ENCODE results near the gene STAMBP. TPM values are rescaled to one million over a fixed set of nuclear protein-coding genes. Genes with fewer than 3 reads are reported as not detected.

STAMBP gene
- total and polyA plus RNA-seq, 9 of the 15 experiments (the other 6 are each of a cell fraction or from before 2014, with no cell fraction given) = 36.9 to 75.2 (median 48.8) TPM

GRCh38 chr2:73852020-73852419, 23.3 kb downstream of the STAMBP start (continued):
- no peak for TF ChIP-seq TFE3 (CRISPR knock-in tag; IDR thresholded peaks at IDR 0.05)
- TF ChIP-seq MAZ (CRISPR knock-in tag; conservative IDR thresholded peaks at IDR 0.05 in 1 of 2, IDR thresholded peaks at IDR 0.05 in 1 of 2) = no peak
- TF ChIP-seq NFE2 (IDR thresholded peaks at IDR 0.05; ENCODE audit: low read depth) = peak; percentile 34; the same call in 1 of the 2 replicates
- no peak for TF ChIP-seq TAL1 (IDR thresholded peaks at IDR 0.05)
- no peak for TF ChIP-seq PCBP1 (IDR thresholded peaks at IDR 0.05; ENCODE audit: low read depth, low read length, poor library complexity, severe bottlenecking)
- no peak for TF ChIP-seq ZNF445 (CRISPR knock-in tag; IDR thresholded peaks at IDR 0.05; ENCODE audit: low read depth)
- TF ChIP-seq ETV6 (IDR thresholded peaks at IDR 0.05; ENCODE audit: borderline replicate concordance in 1 of 2, low read depth in 2 of 2, low read length in 1 of 2) = no peak
- TF ChIP-seq ETV6 (CRISPR knock-in tag; IDR thresholded peaks at IDR 0.05; ENCODE audit: borderline replicate concordance) = no peak
- no peak for TF ChIP-seq ZNF12 (CRISPR knock-in tag; IDR thresholded peaks at IDR 0.05)
- no peak for TF ChIP-seq BRD9 (IDR thresholded peaks at IDR 0.05; ENCODE audit: low read depth, partially characterized antibody)
- TF ChIP-seq NR2F6 (CRISPR knock-in tag; IDR thresholded peaks at IDR 0.05) = no peak
- TF ChIP-seq ZBTB2 (IDR thresholded peaks at IDR 0.05) = no peak
- no peak for TF ChIP-seq NBN (IDR thresholded peaks at IDR 0.05; ENCODE audit: low read depth)
- TF ChIP-seq BMI1 (IDR thresholded peaks at IDR 0.05; ENCODE audit: low read length) = no peak
- TF ChIP-seq NR2C2 (CRISPR knock-in tag; IDR thresholded peaks at IDR 0.05) = no peak
- no peak for TF ChIP-seq NR2C2 (tag; IDR thresholded peaks at IDR 0.05)
- TF ChIP-seq C11orf30 (IDR thresholded peaks at IDR 0.05; ENCODE audit: low read depth) = peak; percentile 56
- no peak for TF ChIP-seq ZBTB1 (CRISPR knock-in tag; IDR thresholded peaks at IDR 0.05; ENCODE audit: borderline replicate concordance, low read depth)
- TF ChIP-seq CBFA2T3 (IDR thresholded peaks at IDR 0.05) = 0 out of 2 replicates have a peak, but pooled peaks have one; percentile 12
- TF ChIP-seq YY1 (IDR thresholded peaks at IDR 0.05; ENCODE audit: borderline replicate concordance in 1 of 3, control insufficient read depth in 1 of 3, extremely low read depth in 1 of 3, insufficient read depth in 3 of 3, insufficient read length in 1 of 3, insufficient replicate concordance in 2 of 3, low read depth in 1 of 3, low read length in 2 of 3) = no peak
- TF ChIP-seq HNRNPK (IDR thresholded peaks at IDR 0.05; ENCODE audit: low read depth, low read length, poor library complexity, severe bottlenecking) = no peak
- TF ChIP-seq ZMIZ1 (IDR thresholded peaks at IDR 0.05; ENCODE audit: low read depth in 2 of 2, low read length in 2 of 2) = no peak
- TF ChIP-seq PTTG1 (tag; IDR thresholded peaks at IDR 0.05; ENCODE audit: low read depth) = no peak
- TF ChIP-seq CBX5 (IDR thresholded peaks at IDR 0.05; ENCODE audit: borderline replicate concordance, low read depth) = no peak
